HFFc6 (cell line): ENCODE measurements around the gene PRKD1. TPM values are rescaled to one million over a fixed set of nuclear protein-coding genes. Genes with fewer than 3 reads are reported as not detected.

Experiments
- DNase-seq: peaks from one replicate; pipeline ENCODE4 v3.0.0-alpha.2; 2018
- H3K27ac Mint-ChIP-seq: 2 replicates; pipeline ENCODE4 v1.8.0; 2020; ENCODE audit warnings: mild to moderate bottlenecking, mixed read lengths
- H3K27me3 Mint-ChIP-seq: 2 replicates; pipeline ENCODE4 v1.8.0; 2021; ENCODE audit warnings: mild to moderate bottlenecking, moderate library complexity, mixed read lengths; ENCODE audit not compliant: insufficient read depth
- H3K36me3 Mint-ChIP-seq: 2 replicates; pipeline ENCODE4 v1.8.0; 2021; ENCODE audit warnings: low read depth, mixed read lengths
- H3K4me1 Mint-ChIP-seq: 2 replicates; pipeline ENCODE4 v1.8.0; 2020; ENCODE audit warnings: low read depth, mixed read lengths
- H3K4me3 Mint-ChIP-seq: 2 replicates; pipeline ENCODE4 v1.8.0; 2020; ENCODE audit warnings: mild to moderate bottlenecking, moderate library complexity, mixed read lengths
- H3K9me3 Mint-ChIP-seq: 2 replicates; pipeline ENCODE4 v1.8.0; 2020; ENCODE audit warnings: mild to moderate bottlenecking, mixed read lengths
- total RNA-seq, 6 experiments: library from RNA; stranded (reverse); fragmentation: NEBNext Ultra II Directional; extraction: Animal tissue kit (Norgen Biotek cat#: 25700); gene quantifications; 2 replicates in 1 of 6; 3 replicates in 5 of 6; pipeline ENCODE4 v1.2.3, GENCODE V29; 2021
- TF ChIP-seq, protein P1 (sequence below): fragments of 200-600 bp; sonication (generic); IDR thresholded peaks from 2 replicates; pipeline ENCODE4 v1.5.0; 2021; ENCODE audit warnings: antibody characterized with exemption, mild to moderate bottlenecking

Gene PRKD1
- total RNA-seq, 6 experiments from 2014 or later: 19.1 to 23.9 (median 21.7) TPM

- TF ChIP-seq, protein P1, sequence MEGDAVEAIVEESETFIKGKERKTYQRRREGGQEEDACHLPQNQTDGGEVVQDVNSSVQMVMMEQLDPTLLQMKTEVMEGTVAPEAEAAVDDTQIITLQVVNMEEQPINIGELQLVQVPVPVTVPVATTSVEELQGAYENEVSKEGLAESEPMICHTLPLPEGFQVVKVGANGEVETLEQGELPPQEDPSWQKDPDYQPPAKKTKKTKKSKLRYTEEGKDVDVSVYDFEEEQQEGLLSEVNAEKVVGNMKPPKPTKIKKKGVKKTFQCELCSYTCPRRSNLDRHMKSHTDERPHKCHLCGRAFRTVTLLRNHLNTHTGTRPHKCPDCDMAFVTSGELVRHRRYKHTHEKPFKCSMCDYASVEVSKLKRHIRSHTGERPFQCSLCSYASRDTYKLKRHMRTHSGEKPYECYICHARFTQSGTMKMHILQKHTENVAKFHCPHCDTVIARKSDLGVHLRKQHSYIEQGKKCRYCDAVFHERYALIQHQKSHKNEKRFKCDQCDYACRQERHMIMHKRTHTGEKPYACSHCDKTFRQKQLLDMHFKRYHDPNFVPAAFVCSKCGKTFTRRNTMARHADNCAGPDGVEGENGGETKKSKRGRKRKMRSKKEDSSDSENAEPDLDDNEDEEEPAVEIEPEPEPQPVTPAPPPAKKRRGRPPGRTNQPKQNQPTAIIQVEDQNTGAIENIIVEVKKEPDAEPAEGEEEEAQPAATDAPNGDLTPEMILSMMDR: no peak
Observed at GRCh38 chr14:29802211-29802610, 125.4 kb downstream of the PRKD1 start.

GRCh38 chr14:29800961-29801360, 126.7 kb downstream of the PRKD1 start:
- Mint-ChIP-seq H3K4me3 (no peak overlapping the region), H3K9me3 (no peaks in the 10 kb centered on the region), H3K27me3 (no peaks in the 10 kb centered on the region), H3K36me3 (no peaks in the 10 kb centered on the region; the same call in 1 of the 2 replicates), H3K4me1 (peaks cover 15% of the 10 kb centered on the region), H3K27ac (no peak overlapping the region)
- DNase-seq: no peak
- TF ChIP-seq, protein P1: peak; percentile 46

More at GRCh38 chr14:29802211-29802610, 125.4 kb downstream of the PRKD1 start:
- Mint-ChIP-seq H3K9me3 (no peaks in the 10 kb centered on the region), H3K27ac (no peak overlapping the region), H3K27me3 (no peaks in the 10 kb centered on the region), H3K4me3 (no peak overlapping the region), H3K4me1 (peaks cover 11% of the 10 kb centered on the region), H3K36me3 (no peaks in the 10 kb centered on the region)
- DNase-seq: no peak

- peaks cover 17% of the 10 kb centered on the region for H3K4me1 Mint-ChIP-seq
- no peaks in the 10 kb centered on the region for H3K27me3 Mint-ChIP-seq
- no peaks in the 10 kb centered on the region; the same call in 1 of the 2 replicates for H3K36me3 Mint-ChIP-seq
- H3K27ac Mint-ChIP-seq: no peak overlapping the region
- TF ChIP-seq, protein P1: no peak
- no peak overlapping the region for H3K4me3 Mint-ChIP-seq
- H3K9me3 Mint-ChIP-seq: no peaks in the 10 kb centered on the region
- DNase-seq: no peak
Observed at GRCh38 chr14:29799464-29800095, 128.1 kb downstream of the PRKD1 start.

DNA sequence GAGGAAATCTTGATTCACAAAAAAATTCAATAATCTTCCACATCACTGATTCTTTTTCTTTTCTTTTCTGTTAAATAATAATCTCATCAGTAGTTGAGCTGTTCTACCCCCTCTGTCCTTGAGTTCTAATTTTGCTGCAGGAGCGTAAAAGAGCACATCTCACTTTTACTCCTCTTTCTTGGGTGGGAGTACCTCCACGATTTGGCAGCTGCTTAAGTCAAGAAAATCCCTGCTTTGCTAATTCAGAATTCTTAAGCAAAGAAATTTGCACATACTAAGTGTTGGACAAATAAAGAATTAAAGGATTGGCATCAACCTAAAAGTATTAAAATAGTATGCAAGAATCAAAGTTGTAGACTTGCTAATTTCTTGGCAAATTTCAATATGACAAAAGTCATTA, 128.8 kb downstream of the PRKD1 start:
- Mint-ChIP-seq H3K27ac (no peak overlapping the region), H3K4me3 (no peak overlapping the region), H3K9me3 (no peaks in the 10 kb centered on the region), H3K27me3 (no peaks in the 10 kb centered on the region), H3K36me3 (no peaks in the 10 kb centered on the region; the same call in 1 of the 2 replicates), H3K4me1 (peaks cover 17% of the 10 kb centered on the region)
- DNase-seq: no peak
- TF ChIP-seq, protein P1: no peak

- TF ChIP-seq, protein P1: no peak
- H3K4me1 Mint-ChIP-seq: peaks cover 17% of the 10 kb centered on the region
Observed at GRCh38 chr14:29798108-29798663, 129.5 kb downstream of the PRKD1 start.

More at GRCh38 chr14:29798108-29798663, 129.5 kb downstream of the PRKD1 start:
- Mint-ChIP-seq H3K4me3 (no peak overlapping the region), H3K36me3 (no peaks in the 10 kb centered on the region; the same call in 1 of the 2 replicates), H3K27ac (no peak overlapping the region), H3K27me3 (no peaks in the 10 kb centered on the region), H3K9me3 (no peaks in the 10 kb centered on the region)
- no peak for DNase-seq
